Epithelial cell of prostate (primary cell): ENCODE measurements around the gene CREB3L1.

Experiments
- DNase-seq: peaks from one replicate; pipeline ENCODE4 v3.0.0-alpha.2; 2011; ENCODE audit warnings: low read depth, low spot score
- H3K27ac ChIP-seq: fragments of 450-650 bp; 2 replicates; pipeline ENCODE4 v1.5.1; 2017; ENCODE audit warnings: mild to moderate bottlenecking

CREB3L1 gene

DNA sequence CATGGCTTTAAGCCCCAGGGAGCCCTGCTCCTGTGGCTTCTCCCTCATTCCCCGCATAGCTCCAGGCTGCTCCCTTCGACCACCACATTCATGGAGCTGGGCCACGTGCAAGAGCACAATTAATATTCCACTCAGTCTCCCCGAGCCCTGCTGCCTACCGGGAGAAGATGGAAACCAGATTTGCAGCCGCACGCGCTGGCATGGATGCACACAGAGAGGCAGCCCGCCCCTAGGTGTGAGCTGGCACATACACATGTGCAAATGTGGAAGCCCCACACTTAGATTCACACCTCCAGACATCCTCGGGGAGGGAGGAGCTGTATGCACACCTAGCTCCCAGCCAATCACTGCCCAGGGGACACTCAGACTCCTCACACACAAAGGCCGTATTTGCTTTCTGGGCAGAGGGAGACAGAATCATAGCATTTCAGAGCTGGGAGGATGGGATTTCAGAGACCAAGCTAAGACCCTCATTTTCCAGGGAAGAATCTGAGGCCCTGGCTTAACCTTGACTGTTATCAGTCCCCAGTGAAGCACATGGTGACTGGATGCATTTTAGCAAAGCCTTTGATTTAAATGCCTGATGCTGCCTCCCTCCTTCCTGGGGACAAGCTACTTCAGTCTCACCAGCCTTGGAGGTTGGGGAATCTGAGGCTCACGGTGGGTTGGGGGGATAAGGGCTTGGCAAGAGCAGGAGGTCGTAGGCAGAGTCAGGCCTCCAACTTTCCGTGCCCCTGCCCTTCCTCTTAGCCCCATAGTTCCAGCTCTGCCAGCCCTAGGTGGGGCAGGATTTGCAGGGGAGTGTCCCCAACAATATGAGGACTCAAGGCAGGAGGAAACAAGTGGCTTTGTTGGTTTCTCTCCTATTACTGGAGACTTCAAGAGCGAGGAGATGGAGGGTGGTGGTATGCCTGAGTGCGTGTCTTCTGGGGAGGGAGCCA is 5.3 kb upstream of the CREB3L1 start:
- H3K27ac ChIP-seq, result peak overlapping the region; percentile 72

DNA sequence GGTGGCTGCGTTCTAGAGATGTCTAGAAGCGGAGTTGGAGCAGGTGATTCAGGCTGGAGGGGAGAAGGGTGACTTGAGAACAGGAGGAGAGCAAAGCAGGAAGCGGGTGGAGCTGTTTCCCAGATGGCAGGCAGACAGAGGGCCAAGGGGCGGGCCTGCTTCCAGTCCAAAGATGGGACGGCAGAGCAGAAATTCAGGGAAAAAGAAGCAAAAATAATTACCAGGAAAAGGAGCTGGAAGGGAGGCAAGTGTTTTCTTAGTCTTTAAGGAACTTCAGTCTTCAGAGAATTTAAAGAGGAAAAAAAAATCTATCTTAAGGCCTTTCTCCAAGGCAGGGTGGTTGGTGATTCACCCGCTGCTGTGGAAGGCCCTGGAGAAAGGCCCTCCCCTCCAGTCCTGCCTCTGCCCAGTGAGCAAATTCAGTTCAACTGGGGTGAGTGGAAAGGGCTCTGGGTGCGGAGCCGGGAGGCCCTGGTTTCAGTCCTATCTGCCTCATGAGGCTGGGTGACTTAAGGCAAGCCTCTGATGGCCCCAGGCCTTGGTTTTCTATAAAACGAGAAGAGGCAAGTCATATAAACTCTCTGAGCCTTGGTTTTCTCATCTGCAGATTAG is 4.5 kb upstream of the CREB3L1 start:
- no peak for DNase-seq
- H3K27ac ChIP-seq, result peak overlapping the region; percentile 72

More for the DNA sequence above, 5.3 kb upstream of the CREB3L1 start:
- DNase-seq, result no peak

DNA sequence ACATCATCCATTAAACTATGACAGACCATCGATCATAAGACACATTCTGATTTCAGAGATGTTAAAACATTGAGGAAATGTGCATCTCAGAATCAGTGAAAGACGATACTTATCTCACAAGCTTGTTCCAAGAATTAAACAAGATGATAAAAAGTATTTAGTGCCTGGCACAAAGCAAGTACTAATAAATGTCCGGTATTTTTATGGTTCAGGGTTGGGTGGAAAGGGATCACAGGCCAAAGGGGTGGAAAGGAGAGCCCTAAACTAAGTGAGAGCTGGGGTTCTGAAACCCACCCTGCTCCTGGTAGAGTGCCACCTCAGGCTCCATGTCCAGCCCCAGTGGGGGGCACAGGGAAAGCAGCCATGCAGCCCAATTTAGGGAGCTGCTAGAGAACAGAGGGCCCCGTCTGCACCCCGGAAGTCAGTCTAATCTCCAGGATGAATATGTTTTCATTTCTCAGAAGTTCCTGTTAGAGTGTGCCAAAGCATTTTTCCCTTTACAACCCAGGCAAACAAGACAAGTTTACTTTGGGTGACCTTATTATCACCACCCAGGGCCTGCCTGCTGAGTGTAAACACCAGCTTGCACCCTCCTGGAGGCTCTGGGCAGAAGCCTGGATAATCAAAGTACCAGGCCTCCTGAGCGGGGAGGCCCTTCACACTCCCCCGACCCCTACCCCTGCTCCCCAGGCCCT is 3.8 kb upstream of the CREB3L1 start:
- peak overlapping the region; percentile 72 for H3K27ac ChIP-seq

DNA sequence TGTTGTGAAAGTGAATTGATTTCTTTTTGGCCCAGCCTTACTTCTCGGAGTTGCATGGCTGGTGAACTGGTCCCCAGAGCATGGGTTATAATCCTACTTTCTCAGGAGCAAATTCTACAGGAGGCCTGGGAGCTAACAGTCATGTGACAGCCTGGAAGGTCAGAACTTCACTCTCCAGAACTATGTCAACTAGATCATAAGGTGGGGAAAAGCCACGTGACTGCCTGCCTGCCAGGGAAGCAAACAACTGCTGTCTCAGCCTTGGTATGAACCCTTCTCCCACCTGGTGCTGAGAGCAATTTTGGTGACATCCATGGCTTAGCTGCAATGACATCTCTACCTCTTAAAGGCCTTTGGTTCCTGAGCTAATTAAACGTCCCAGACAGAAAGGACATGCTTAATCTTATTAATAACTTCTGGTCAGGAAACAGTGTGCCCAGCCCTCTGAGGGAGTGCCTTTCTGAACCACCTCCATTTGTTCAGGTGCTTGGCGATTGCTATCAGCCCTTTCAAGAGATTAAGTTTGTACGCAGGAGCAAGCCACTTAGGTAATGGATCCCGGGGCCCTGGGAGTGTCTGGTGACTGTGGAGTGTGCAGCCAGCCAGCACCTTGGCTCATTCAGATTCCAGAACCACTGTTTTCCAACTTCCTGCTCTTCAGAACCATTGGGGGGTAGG is 1.4 kb upstream of the CREB3L1 start:
- DNase-seq, result no peak
- peak overlapping the region; percentile 11 for H3K27ac ChIP-seq

More for the DNA sequence above, 3.8 kb upstream of the CREB3L1 start:
- DNase-seq, result no peak

DNA sequence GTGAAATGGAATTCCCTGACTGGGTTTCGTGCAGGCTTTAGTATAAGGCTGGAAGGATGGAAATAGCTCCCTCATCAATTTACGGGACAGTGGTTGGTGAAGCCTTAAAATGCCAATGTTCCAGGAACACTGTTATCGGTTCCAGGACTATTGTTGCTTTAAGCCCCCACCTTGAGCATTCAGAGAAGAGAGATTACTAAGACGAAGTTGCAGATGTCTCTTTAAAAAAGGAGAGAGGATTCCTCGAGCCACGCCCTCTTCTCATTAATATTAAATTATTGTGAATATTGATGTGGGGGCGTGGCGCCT is 195 bp upstream of the CREB3L1 start:
- DNase-seq, result no peak

DNA sequence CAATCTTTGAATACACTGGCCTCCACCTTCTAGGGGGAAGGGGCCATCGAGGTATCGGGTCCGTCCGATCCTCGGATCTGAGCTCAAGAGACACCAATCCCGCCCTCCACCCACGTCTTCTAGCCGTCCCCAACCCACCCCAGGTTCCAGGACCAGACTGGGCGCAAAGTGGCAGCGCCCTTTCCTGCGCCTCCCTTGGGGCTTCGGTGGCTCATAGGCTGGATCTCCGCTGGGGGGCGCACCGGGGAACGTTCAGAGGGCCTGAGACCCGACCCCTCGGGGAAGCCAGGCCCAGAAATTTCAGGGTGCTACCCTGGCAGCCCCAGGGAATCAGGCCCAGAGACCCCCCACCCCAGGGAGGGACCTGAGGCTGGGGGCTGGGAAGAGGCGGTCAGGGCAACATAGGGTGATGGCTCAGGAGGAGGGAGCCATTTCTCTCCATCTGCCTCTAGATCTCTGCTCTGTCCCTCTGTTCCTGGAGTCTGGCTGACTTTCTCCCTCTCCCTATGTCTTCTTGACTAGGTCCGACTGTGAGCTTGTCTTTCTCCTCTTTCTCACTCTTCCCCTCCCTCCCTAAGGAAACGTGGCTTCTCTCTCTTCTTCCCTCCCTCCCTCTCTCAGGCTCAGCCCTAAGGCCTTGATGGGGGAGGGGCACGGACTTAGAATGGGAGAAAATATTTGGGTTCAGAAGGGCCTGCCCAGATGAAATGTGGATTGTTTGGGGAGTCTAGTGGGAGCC is 1.1 kb downstream of the CREB3L1 start:
- no peak overlapping the region for H3K27ac ChIP-seq
- no peak for DNase-seq

More for the DNA sequence above, 195 bp upstream of the CREB3L1 start:
- H3K27ac ChIP-seq, result no peak overlapping the region

DNA sequence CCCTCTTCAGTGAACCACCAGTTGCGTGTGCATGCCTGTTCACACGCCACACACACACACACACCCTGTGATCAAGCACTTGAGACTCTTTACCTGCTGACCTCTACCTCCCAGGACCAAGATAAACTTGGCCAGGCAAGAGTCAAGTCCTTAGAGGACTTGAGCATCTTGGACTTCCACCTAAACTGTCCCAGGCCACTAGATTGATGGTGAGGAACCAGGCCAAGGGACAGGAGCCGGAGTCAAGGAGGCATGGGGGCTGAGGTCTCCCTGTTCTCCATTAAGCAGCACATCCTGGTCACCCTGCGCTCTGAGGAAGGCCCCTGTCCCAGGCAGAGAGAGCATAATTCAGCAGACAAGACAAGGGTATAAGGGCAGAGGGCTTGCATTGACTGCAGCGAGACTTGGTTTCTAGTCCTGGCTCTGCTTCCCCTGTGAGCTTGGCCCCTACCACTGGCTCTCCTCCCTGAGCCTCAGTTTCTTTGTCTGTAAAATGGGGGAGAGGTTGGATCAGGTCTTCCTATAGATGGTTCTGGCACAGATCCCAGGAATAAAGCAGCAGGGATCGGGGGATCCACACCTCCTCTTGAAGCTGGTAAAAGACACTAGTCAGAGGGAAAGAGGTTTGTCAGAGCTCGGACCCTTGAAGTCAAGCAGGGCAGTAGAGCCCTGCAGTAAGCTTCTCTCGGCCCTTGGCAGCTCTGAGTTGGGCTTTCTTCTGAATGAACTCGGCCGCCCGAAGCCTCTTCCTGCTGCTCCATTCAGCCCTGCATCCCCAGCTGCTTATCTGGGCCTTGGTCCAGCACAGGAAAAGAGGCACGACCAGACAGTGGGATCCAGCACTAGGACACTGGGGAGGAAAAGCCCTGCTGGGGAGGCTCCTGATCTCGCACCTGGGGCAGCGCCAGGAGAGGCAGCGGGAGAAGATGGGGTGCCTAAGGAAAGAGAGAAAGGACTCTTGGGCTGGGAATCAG is 2.0 kb downstream of the CREB3L1 start:
- DNase-seq, result no peak
- H3K27ac ChIP-seq, result no peak overlapping the region

DNA sequence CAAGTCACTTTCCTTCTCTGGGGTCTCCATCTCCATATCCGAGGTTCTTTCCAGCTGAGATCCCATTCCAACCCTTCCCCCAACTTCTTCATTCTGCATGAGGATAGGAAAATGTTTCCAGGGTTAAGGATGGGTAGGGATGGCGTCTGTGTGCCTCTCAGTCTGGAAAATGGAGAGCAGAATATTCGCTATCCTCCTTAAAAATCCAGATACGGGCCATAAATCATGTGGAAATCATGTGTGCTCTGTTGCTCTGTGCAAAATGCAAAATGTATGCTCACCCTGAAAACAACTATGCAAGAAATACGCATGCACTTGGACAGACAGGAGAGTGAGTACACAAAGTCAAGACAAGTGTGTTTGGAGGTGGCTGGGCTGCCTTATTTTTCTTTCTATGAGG is 3.2 kb downstream of the CREB3L1 start:
- no peak for DNase-seq
- no peak overlapping the region for H3K27ac ChIP-seq

DNA sequence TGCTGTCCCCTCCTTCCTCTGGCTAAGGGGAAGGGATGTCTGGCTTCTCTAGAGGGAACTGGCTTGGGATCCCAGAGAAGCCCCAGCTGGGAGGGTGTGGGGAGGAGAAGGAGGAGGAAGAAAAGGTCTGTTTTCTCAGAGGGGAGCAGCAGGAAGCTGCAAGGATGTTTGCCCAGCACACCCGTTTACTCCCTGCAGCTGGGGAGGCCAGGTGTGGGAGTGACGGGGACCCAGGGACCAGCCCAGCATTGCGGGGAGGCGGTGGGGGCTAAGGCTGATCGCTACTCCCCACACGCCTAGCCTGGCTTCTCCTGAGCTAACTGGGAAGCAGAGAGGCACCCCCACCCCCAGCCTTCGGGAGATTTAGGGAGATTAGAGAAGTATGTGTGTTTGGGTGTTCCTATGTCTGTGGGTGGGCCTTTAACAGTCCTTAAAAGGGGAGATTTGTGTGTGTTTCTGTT is 3.9 kb downstream of the CREB3L1 start:
- DNase-seq, result no peak
- H3K27ac ChIP-seq, result no peak overlapping the region

DNA sequence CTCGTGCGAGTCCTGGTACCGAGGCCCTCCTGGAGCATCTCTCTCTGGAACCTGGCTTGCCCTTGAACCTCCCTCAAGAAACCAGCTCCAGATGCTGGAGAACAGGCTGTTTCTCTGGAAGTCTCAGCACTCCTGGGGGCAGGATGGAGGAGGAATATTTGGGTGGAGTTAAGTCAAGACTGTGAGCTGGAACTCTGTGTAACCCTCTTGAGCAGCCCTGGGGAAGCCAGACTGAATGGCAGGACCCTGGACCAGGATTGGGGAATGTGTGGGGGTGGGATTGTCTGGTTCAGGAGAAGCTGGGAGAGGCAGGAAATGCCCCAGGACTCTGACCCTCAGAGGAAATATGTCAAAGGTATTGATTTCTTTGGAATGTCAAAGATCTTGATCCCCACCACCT is 7.7 kb downstream of the CREB3L1 start:
- no peak overlapping the region for H3K27ac ChIP-seq
- no peak for DNase-seq

DNA sequence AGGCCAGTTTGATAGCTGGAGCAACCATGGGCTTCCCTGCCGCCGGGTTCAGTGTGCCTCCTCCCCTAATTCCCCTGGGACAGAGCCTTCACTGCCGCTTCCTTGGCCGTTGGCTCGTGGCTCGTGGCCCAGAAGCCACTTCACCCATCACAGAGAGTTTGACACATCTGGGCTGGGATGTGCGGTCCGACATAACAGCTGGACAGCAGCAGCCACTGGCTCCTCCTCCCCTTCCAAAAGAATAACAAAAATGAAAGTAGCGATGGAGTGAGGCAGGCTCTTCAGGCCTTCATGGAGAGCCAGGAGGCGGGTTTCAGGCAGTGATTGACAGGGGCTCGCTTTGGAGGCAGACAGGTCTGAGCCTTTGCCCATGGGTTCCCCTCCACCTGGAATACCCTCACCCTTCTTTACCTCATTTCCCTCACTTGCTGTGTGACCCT is 8.2 kb downstream of the CREB3L1 start:
- H3K27ac ChIP-seq, result no peak overlapping the region
- no peak for DNase-seq

DNA sequence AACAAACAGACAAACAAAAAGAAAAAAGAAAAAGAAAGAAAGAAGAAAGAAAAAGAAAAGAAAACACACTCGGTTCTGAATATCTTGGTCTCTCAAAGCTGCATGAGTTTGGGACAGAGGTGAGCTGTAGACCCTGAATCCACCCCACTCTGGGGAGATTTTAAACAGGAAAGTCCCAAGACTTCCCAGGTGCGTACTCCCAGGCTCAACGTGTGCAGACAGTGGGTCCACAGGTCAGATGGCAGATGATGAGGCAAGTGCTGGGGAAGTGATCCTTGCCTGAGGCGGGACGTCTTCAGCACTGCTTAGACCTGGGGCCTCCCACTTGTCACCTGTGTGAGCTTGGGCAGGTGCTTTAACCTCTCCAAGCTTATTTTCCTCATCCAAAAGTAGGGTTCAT is 9.3 kb downstream of the CREB3L1 start:
- H3K27ac ChIP-seq, result no peak overlapping the region
- DNase-seq, result no peak

DNA sequence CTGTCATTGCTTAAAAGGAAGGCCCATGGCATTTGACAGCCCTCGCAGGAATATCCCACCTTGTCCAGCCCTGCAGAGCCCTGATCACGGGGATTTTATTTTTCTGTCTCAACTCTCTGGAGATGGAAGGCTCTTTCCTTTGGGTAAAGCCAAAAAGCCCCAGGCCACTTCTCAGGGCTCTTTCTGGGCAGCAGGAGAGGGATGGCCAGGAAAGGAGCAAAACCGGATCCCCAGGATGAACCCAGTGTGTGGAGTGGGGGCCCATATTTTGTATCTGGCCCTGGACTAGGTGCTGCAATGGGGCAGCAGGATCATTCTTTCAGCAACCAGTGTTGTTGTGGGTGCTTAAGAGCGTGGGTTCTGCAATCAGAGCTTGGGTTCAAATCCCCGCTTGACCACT is 11.0 kb downstream of the CREB3L1 start:
- no peak overlapping the region for H3K27ac ChIP-seq
- no peak for DNase-seq

DNA sequence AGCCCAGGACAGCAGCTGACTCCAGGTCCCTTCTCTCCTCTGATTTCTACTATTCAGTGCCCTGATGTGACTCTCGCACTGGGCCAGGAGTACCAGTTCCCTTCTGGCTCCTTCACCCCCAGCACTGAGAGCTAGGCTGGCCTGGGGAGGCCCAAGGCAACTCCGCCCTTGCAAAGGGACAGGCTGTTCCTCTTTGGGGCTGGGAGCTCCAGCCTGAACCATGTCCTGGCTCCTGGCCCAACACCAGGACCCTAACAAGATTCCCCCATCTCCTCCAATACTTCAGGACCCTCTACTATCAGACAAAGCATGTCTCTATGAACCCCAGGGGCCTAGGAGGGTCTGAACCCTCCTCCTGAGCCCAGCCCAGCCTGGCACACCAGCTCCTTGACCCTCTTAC is 12.5 kb downstream of the CREB3L1 start:
- no peak overlapping the region for H3K27ac ChIP-seq

DNA sequence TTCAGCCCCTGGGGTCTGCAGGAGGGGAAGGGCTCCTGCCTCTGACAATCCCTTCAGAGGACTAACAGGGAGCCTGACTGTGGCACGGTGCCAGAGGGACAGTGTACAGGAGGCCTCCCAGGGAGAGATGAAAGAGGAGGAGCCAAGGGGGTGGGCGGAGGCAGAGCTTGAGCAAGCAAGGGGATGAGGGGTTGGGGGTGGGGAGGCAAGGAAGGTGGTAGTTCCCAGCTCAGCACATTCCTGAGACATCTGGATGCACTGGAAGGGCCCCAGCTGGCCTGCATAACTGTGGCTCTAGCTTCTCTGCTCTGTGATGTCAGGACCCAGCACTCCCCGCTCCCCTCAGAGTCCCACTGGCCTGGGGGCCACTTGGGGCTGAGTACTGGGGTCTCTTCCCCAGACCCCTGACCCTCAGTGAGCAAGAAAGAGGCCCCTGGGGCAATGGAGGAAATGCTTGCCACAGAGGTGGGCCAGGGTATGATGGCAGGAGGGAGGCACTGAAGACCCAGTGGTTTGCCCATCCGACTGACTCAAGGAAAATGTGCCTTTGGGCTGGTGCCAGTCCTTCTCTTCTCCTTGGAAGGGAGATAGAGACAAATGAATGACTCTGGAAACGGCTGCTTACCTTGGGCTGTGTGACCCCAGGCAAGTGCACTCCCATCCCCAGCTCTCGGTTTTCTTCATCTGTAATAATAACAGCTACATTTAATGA is 13.3 kb downstream of the CREB3L1 start:
- H3K27ac ChIP-seq, result no peak overlapping the region
- no peak for DNase-seq

More for the DNA sequence above, 12.5 kb downstream of the CREB3L1 start:
- DNase-seq, result no peak

DNA sequence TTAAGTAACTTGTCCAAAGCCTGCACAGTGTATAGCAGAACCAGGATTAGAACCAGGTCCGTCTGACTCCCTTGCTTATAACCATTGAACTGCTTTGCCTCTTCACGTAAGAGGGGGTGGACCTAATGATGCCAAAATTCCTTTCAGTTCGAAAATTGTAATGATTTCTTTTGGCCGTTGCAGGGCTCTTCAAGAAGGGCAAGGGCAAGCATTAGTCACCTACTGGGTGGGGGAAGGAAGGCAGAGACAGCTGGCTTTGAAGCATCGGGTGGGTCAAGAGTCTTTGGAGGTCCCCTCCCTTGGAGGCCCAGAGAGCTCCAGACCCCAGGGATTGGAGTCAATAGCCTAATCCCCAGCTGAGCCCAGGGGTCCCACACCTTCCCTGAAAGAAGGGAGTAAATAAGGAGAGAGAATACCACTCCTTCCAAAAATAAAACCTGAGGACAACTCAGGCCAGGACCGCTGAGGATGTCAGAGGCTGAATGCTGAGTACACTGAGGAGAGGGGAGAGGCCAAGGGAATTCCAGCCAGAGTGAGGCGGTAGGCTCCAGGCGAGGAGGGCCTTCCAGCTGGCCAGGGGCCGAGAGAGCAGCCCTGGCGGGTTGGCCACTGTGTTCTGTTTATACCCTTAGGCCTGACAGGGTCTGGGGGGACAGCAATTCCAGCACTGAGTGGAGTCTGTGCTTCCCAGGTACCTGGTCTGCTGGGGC is 14.1 kb downstream of the CREB3L1 start:
- no peak overlapping the region for H3K27ac ChIP-seq
- no peak for DNase-seq

DNA sequence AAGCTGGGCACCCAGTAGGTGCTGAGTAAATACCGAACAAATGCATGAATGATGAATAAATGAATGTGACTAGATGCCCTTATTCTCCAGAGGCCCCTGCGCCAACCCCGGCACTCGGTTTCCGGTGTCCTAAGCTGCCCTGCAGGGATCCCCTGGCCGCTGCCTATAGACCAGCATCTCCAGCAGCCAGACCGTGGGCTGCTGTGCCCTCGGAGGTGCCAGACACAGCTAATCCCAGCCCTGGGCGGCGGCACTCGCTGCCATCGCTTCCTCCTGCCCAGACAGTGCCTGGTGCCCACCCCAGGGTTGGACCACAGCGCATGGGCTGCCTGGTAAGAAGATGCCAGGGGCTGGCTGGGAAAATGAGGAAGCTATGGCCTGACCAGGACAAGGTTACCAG is 15.6 kb downstream of the CREB3L1 start:
- H3K27ac ChIP-seq, result no peak overlapping the region
- no peak for DNase-seq
